SU-DHL-6 (cell line): ENCODE measurements around the gene CLTB.
"Not testable (repeated sequence)": the region's sequence is repeated elsewhere in the genome, so short reads cannot be mapped to it uniquely, and the experiment has no call there.

Experiments
- H2AFZ ChIP-seq: fragments of 200-600 bp; sonication (generic); 2 replicates; pipeline ENCODE4 v1.6.1; 2014; ENCODE audit warnings: low read depth, mild to moderate bottlenecking, moderate library complexity, mixed read lengths, antibody characterized with exemption, low read length; ENCODE audit not compliant: severe bottlenecking
- H3F3A ChIP-seq: fragments of 200-600 bp; shearing (Covaris generic); 2 replicates; pipeline ENCODE4 v1.6.0; 2016; ENCODE audit warnings: antibody characterized with exemption, mild to moderate bottlenecking; ENCODE audit not compliant: insufficient read depth
- H3K27ac ChIP-seq: fragments of 200-600 bp; sonication (generic); 2 replicates; pipeline ENCODE4 v1.5.1; 2016; ENCODE audit warnings: low read depth, mild to moderate bottlenecking, low read length, moderate library complexity, mixed read lengths
- H3K27me3 ChIP-seq: fragments of 200-600 bp; sonication (generic), shearing (Covaris generic); 2 replicates; pipeline ENCODE4 v1.6.0; 2014; ENCODE audit warnings: mild to moderate bottlenecking, low read length
- H3K36me3 ChIP-seq: fragments of 200-600 bp; sonication (generic); 2 replicates; pipeline ENCODE4 v1.6.1; 2014; ENCODE audit warnings: mild to moderate bottlenecking, low read length, mixed read lengths
- H3K4me2 ChIP-seq: fragments of 300-600, 200-600 bp; shearing (Covaris generic), sonication (generic); 2 replicates; pipeline ENCODE4 v1.6.0; 2014; ENCODE audit warnings: low read length, low read depth, mild to moderate bottlenecking; ENCODE audit not compliant: poor library complexity, severe bottlenecking
- H3K4me3 ChIP-seq: fragments of 200-600 bp; sonication (generic); 2 replicates; pipeline ENCODE4 v1.5.1; 2014; ENCODE audit warnings: antibody characterized with exemption, low read length, mild to moderate bottlenecking, mixed read lengths; ENCODE audit not compliant: insufficient read depth, poor library complexity, severe bottlenecking
- H3K79me2 ChIP-seq: fragments of 200-600 bp; sonication (generic); 2 replicates; pipeline ENCODE4 v1.6.1; 2014; ENCODE audit warnings: mild to moderate bottlenecking, low read length, moderate library complexity; ENCODE audit not compliant: insufficient read depth
- H3K9ac ChIP-seq: fragments of 200-600 bp; sonication (generic); 2 replicates; pipeline ENCODE4 v1.7.0; 2014; ENCODE audit warnings: mild to moderate bottlenecking, low read length
- H3K9me2 ChIP-seq: fragments of 200-600 bp; sonication (generic); replicated peaks from 2 replicates; pipeline ENCODE4 v1.6.1; 2014; ENCODE audit warnings: low read length; ENCODE audit not compliant: insufficient read depth
- H3K9me3 ChIP-seq: fragments of 200-600 bp; sonication (generic); 2 replicates; pipeline ENCODE4 v1.6.1; 2014; ENCODE audit warnings: low read length, mixed read lengths; ENCODE audit not compliant: insufficient read depth
- H4K20me1 ChIP-seq: fragments of 200-600 bp; sonication (generic); 2 replicates; pipeline ENCODE4 v1.6.1; 2014; ENCODE audit warnings: low read depth, mild to moderate bottlenecking, antibody characterized with exemption, low read length, moderate library complexity, mixed read lengths
- EZH2phosphoT487 ChIP-seq: fragments of 200-600 bp; sonication (generic), shearing (Covaris generic); conservative IDR thresholded peaks from 2 replicates; pipeline ENCODE4 v1.6.1; 2018; ENCODE audit warnings: mild to moderate bottlenecking, antibody characterized with exemption, low read length, moderate library complexity, mixed read lengths
- TF ChIP-seq, protein P1 (sequence below): fragments of 200-600 bp; sonication (generic); IDR thresholded peaks from one replicate; pipeline ENCODE4 v1.5.1; 2017; ENCODE audit warnings: antibody characterized with exemption, mild to moderate bottlenecking, low read length, moderate library complexity; ENCODE audit not compliant: insufficient read depth, poor library complexity, severe bottlenecking

Gene CLTB

DNA sequence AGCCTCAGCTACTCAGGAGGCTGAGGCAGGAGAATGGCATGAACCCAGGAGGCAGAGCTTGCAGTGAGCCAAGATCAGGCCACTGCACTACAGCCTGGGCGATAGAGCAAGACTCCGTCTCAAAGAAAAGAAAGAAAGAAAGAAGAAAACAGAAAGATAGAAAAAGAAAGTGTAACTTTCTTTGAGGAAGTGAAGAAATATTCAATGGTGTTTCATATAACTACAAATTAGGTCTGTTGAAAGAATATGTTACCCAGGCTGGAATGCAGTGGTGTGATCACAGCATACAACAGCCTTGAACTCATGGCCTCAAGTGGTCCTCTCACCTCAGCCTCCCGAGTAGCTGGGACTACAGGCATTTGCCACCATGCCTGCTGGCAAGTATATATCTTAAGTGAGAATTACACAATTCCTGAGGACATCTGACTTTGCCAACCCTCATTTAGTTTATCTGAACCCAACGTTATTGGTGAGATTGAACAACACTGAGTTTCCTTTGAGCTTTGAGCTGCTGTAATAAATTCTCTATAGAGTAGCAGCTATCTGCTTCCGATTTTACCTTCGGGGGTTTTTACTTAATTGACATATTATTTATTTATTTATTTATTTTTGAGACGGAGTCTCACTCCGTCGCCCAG lies 29.8 kb upstream of the CLTB start:
- no peaks in the 10 kb centered on the region for H3K27me3 ChIP-seq
- H3K27ac ChIP-seq: no peak overlapping the region
- no peaks in the 10 kb centered on the region for H3K36me3 ChIP-seq
- H3K4me2 ChIP-seq: no peak overlapping the region
- H3F3A ChIP-seq: no peaks in the 10 kb centered on the region
- peaks cover 28% of the 10 kb centered on the region for H3K79me2 ChIP-seq
- no peaks in the 10 kb centered on the region for H3K9me3 ChIP-seq
- H3K9ac ChIP-seq: no peak overlapping the region
- H4K20me1 ChIP-seq: no peaks in the 10 kb centered on the region
- TF ChIP-seq EZH2phosphoT487: no peak
- TF ChIP-seq, protein P1, sequence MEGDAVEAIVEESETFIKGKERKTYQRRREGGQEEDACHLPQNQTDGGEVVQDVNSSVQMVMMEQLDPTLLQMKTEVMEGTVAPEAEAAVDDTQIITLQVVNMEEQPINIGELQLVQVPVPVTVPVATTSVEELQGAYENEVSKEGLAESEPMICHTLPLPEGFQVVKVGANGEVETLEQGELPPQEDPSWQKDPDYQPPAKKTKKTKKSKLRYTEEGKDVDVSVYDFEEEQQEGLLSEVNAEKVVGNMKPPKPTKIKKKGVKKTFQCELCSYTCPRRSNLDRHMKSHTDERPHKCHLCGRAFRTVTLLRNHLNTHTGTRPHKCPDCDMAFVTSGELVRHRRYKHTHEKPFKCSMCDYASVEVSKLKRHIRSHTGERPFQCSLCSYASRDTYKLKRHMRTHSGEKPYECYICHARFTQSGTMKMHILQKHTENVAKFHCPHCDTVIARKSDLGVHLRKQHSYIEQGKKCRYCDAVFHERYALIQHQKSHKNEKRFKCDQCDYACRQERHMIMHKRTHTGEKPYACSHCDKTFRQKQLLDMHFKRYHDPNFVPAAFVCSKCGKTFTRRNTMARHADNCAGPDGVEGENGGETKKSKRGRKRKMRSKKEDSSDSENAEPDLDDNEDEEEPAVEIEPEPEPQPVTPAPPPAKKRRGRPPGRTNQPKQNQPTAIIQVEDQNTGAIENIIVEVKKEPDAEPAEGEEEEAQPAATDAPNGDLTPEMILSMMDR: no peak
- no peaks in the 10 kb centered on the region for H3K9me2 ChIP-seq
- no peak overlapping the region for H3K4me3 ChIP-seq
- no peak overlapping the region for H2AFZ ChIP-seq

DNA sequence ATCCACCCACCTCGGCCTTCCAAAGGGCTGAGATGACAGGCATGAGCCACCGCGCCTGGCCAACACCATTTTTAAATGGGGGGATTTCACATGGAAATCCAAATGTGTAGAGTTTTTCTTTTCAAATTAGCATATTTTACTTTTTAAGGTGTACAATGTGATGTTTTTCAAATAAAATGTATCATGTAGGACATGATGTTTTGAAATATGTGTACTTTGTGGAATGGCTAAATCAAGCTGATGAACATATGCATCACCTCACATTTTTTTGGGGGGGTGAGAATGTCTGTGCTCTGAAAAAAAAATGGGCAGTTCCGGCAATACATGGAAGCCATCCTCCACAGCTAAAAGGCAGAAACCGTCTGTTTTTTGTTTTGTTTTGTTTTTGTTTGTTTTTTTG lies 28.4 kb upstream of the CLTB start:
- H3K27me3 ChIP-seq: no peaks in the 10 kb centered on the region
- no peaks in the 10 kb centered on the region for H3K9me2 ChIP-seq
- H3K4me2 ChIP-seq: no peak overlapping the region
- H3F3A ChIP-seq: no peaks in the 10 kb centered on the region
- TF ChIP-seq, protein P1: no peak
- H3K27ac ChIP-seq: no peak overlapping the region
- H3K36me3 ChIP-seq: no peaks in the 10 kb centered on the region
- H3K4me3 ChIP-seq: no peak overlapping the region
- H4K20me1 ChIP-seq: no peaks in the 10 kb centered on the region
- H2AFZ ChIP-seq: no peak overlapping the region
- H3K9ac ChIP-seq: no peak overlapping the region
- H3K9me3 ChIP-seq: no peaks in the 10 kb centered on the region
- H3K79me2 ChIP-seq: peaks cover 14% of the 10 kb centered on the region

DNA sequence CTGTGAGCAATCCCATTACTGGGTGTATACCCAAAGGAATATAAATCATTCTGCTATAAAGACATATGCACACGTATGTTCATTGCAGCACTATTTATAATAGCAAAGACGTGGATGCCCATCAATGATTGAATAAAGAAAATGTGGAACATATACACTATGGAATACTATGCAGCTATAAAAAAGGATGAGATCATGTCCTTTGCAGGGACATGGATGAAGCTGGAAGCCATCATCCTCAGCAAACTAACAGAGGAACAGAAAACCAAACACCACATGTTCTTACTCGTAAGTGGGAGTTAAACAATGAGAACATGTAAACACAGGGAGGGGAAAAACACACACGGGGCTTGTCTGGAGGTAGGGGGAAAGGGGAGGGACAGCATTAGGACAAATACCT lies 26.6 kb upstream of the CLTB start:
- H3K9me2 ChIP-seq, H3K27me3 ChIP-seq, H3K79me2 ChIP-seq, H3K9me3 ChIP-seq, H3K4me3 ChIP-seq, H3K4me2 ChIP-seq, H3K27ac ChIP-seq, H3K9ac ChIP-seq, H4K20me1 ChIP-seq, H2AFZ ChIP-seq, H3F3A ChIP-seq, H3K36me3 ChIP-seq: not testable (repeated sequence)

DNA sequence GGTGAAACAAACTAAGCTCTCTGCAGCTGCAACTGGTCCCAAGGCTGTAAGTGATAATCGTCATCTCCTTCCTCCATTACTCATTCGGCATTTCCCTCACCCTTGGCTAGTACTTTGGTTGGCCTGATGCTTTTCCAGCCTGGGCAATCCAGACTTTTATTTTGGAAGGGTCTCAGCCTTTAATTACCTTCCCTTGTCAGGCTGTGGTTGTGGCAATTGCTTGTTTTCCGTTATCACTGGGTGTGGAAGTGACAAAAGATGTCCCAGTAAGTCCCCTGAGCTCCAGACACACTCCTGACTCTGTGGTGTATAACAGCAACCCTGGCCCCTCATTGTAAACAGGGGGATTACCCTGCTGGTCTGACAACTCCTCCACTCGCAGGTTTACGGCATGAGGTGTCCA lies 25.6 kb upstream of the CLTB start:
- Histone ChIP-seq H3K36me3 (no peaks in the 10 kb centered on the region), H3K4me3 (no peak overlapping the region), H3K4me2 (no peak overlapping the region), H3K9me3 (no peaks in the 10 kb centered on the region), H3K9me2 (no peaks in the 10 kb centered on the region), H3K27ac (no peak overlapping the region), H3K79me2 (no peaks in the 10 kb centered on the region), H3K9ac (no peak overlapping the region), H3K27me3 (no peaks in the 10 kb centered on the region), H3F3A (no peaks in the 10 kb centered on the region), H4K20me1 (no peaks in the 10 kb centered on the region), H2AFZ (no peak overlapping the region)
- TF ChIP-seq EZH2phosphoT487: no peak
- TF ChIP-seq, protein P1: no peak
